Anterior cingulate cortex (tissue), 58 donors: ENCODE data around the gene KIF3B.
"Not testable (repeated sequence)": the region's sequence is repeated elsewhere in the genome, so short reads cannot be mapped to it uniquely, and the experiment has no call there.

ENCODE experiments used
- DNase-seq, 58 donors: peaks; one replicate each; lab custom pipeline; 2025; lab: John Stamatoyannopoulos, UW

Gene KIF3B

GRCh38 chr20:32291166-32291565 is 13.7 kb downstream of the KIF3B start:
- no peak for DNase-seq

GRCh38 chr20:32292548-32292947 is 15.1 kb downstream of the KIF3B start:
- DNase-seq = no peak

- DNase-seq = no peak
Measured at GRCh38 chr20:32294071-32294470, 16.6 kb downstream of the KIF3B start.

DNA sequence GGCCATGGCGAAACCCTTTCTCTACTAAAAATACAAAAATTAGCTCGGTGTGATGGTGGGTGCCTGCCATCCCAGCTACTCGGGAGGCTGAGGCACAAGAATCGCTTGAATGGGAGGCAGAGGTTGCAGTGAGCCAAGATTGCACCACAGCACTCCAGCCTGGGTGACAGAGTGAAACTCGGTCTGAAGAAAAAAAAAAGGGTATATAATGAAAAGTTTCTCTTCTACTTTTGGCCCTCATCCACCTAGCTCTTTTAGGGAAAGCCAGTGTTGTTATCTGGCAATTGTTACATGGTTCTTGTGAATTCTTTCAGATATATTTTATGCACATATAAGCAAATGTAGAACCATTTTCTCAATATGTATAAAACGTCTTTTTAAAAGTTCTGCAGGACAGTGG is 19.0 kb downstream of the KIF3B start:
- no peak for DNase-seq

DNA sequence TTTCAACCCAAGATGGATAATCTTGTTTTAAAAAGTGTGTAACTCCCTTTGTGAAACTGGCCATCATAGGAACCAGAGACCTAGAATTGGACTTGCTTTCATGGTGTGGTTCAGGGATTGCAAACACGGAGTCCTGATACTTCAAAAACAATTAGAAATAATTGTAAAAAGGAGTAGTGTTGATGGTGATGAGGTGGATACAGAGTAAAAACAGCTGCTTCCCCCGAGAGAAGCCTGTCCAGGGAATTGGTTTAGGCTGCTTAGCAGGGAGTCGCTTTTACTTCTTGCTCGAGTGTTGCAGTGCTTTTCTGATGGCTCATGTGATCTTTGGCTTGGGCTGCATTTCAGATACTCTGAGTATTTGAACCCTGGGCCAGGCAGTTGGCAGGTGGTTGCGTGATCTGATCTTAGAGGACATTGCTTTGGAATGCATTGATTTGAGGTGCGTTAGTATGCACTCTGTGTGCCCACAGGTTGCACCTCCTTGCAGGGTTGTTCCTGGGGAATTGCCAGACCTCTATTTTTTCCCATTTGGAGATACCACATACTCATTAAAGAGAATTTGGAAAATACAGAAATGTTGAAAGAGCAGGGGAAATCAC is 19.5 kb downstream of the KIF3B start:
- no peak for DNase-seq

DNA sequence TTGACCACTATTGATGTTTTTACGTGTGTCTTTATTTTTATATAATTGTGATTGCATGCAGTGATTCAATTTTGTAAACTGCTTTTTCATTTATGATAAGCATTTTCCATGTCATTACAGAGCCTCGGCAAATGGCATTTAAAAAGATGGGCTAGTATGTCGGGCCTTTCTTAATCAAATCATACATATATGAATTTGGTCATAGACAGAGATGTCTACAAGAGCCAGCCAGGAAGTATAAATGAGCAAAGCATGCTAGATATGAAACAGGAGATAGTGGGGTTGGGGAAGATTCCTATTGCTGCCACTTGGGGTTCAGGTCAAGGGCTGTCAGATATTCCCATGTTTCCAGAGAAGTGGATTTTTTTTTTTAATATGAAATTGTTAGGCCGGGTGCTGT is 20.0 kb downstream of the KIF3B start:
- DNase-seq = no peak

DNA sequence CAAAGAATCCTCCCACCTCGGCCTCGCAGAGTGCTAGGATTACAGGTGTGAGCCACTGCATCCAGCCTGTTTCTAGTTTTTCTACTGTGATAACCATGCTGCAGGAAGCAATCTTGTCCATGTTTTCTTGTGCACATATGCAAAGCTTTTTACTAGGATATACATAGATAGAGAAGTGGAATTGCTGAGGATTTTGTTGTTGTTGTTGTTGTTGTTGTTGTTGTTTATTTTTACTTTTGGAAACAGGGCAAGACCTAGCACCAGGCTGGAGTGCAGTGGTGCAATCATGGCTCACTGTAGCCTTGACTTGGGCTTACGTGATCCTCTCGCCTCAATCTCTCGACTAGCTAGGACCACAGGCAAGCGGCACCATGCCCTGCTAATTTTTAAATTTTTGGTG is 23.2 kb downstream of the KIF3B start:
- DNase-seq = no peak

DNA sequence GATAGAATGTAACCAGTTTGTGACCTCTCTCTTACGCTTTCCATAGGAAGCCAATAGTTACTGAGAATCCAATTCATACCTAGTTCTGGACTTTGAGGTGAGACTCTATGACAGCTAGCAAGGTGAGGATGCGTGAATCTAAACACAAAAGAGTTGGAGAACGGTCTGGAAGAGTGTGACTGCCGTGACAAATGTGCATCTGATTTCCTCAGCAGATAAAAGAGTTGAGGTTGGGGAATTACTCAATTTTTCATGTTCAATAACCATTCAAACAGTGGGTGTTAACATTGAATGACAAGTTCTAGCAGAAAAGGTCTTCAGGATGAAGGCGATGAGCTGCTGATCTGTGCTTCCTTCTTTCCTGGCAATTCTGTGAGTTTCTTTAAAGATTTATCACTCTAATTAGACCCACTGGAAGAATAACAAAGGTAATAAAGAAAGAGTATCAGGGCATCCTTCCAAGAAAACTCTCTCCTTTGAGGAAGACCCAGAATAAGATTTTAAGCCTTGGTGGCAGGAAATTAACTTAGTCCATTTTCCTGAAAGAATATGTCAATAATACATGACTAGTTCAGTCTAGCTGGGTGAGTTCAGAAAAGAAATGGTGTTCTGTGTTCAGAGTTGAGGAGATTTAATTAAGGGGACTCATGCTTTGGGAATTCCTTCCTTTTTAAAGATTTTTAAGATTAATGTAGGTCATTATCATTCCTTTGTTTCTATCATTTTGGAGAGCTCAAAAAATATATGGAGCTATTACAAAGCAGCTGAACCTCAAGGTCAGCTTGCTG is 24.5 kb downstream of the KIF3B start:
- no peak for DNase-seq

DNA sequence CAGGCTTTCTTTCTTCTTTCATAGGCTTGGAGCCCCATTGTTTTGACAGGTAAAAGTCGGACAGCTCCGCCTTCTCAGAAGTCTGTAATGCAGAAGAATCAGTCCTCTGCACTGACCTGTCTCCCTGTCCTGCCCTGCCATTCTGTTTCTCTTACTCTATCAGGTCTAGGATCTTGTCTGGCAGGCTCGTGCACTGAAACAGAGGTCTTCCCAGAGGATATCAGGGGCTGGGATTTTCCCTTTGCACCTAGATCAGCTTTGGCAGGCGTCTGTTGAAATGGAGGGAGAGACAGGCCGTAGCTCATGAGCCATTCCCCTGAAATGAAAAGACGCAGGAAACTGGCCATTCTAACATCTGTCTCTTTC is 25.0 kb downstream of the KIF3B start:
- DNase-seq = no peak

- DNase-seq = no peak
Measured at GRCh38 chr20:32304131-32304746, 26.8 kb downstream of the KIF3B start.

GRCh38 chr20:32312718-32313424 is 35.4 kb downstream of the KIF3B start:
- no peak for DNase-seq

DNA sequence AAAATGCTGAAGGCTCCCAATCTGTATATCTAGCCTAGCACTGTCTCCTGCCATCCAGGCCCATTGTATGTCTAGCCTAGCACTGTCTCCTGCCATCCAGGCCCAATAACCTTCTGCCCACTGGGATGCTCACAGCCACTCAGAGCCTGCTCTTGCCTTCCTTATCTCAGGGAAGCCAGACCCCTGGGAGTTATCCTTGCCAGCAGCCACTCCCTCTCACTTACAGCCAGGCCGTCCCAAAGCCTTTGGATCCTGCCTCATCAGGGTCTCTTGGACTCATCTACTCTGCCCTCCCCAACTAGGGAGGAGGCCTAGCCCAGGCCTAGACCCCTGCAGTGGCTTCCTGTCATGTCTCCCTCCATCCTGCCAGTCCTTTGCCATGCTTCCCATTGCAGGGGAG is 37.3 kb downstream of the KIF3B start:
- no peak for DNase-seq

- no peak for DNase-seq
Measured at GRCh38 chr20:32315399-32315798, 37.9 kb downstream of the KIF3B start.

DNA sequence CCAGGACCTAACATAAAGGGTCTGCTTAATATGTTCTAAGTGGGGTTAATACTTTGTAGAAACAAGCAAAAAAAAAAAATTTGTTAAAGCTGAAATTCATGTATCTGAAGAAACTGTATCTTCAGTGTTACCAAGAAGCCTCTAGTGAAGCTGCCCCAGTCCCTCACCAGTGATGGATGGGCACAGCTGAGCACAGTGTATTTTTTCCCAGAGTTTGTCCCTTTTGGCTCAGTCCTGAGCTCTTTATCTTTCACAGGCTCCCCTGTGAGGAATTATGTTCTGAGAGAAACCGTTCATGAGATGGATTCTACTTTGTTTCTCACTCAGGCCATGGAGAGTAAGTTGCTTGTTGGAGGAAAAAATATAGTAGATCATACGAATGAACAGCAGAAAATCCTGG is 38.4 kb downstream of the KIF3B start:
- no peak for DNase-seq

GRCh38 chr20:32316667-32317066 is 39.2 kb downstream of the KIF3B start:
- no peak for DNase-seq

DNA sequence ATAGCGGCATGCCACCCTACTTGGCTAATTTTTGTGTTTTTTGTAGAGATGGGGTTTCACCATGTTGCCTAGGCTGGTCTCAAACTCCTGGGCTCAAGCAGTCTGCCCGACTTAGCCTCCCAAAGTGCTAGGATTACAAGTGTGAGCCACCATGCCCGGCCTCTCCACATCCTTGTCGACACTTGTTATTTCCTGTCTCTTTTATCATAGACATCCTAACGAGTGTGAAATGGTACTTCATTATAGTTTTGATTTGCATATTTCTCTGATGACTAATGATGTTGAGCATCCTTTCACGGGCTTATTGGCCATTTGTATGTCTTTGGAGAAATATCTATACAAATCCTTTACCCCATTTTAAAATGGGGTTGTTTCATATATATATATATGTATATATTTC is 41.6 kb downstream of the KIF3B start:
- no peak for DNase-seq

- no peak for DNase-seq
Measured at GRCh38 chr20:32320305-32320704, 42.9 kb downstream of the KIF3B start.

- DNase-seq = no peak
Measured at GRCh38 chr20:32321390-32321789, 43.9 kb downstream of the KIF3B start.

DNA sequence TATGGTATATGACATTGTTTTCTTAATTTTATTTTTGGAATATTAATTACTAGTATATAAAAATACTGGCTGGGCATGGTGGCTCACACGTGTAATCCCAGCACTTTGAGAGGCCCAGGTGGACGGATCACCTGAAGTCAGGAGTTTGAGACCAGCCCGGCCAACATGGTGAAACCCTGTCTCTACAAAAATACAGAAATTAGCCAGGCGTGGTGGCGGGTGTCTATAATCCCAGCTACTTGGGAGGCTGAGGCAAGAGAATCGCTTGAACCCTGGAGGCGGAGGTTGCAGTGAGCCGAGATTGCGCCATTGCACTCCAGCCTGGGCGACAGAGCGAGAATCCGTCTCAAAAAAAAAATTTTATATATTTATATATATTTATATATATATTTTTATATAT is 44.8 kb downstream of the KIF3B start:
- not testable (repeated sequence) for DNase-seq

GRCh38 chr20:32323761-32324160 is 46.3 kb downstream of the KIF3B start:
- DNase-seq = not testable (repeated sequence)
